Measurements from ENCODE around the gene VAT1L. TPM values are rescaled to one million over a fixed set of nuclear protein-coding genes. Genes with fewer than 3 reads are reported as not detected.

Gene VAT1L
- total and polyA plus RNA-seq, 2 donors (not counting 1 experiment from before 2014, with no cell fraction given) = not detected

DNA sequence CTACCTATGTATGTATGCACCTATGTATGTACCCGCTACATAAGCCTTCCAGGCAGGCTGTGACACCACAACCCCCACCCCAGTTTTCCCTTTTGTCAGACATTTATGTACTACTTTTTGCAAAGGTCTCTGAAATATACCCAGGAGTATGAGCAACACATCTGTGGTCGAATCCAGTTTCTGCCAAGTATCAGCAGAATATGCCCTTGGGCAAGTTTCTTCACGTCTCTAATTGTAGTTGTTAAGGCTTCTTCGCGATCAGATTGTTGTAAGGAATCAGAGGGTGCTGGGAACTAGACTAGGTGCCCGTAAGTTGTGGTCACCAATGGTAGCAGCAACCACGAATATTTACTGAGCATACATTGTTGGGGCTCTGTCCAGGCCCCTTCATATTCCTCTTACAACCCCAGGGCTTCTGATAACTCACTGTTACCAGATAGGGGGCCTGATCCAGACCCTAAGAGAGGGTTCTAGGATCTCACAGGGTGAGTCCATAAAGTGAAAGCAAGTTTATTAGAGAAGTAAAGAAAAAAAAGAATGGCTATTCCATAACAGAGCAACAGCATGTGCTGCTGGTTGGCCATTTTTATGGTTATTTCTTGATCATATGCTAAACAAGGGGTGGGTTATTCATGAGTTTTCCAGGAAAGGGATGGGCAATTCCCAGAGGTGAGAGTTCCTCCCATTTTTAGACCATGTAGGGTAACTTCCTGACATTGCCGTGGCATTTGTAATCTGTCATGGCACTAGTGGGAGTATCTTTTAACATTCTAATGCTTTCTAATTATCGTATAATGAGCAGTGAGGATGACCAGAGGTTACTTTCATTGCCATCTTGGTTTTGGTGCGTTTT, 49.4 kb upstream of the VAT1L start:
- H3K4me3 ChIP-seq (ENCODE audit: control extremely low read depth in 1 of 5, extremely low read depth in 1 of 5, insufficient read depth in 1 of 5, low read depth in 2 of 5, low read length in 4 of 5) = no peak overlapping the region
- H3K27me3 ChIP-seq (replicated peaks in 1 of 4; ENCODE audit: control extremely low read depth in 1 of 4, control insufficient read depth in 3 of 4, insufficient read depth in 4 of 4, low read length in 3 of 4) = no peaks in the 10 kb centered on the region
- no peaks in the 10 kb centered on the region for H3K36me3 ChIP-seq (replicated peaks in 1 of 2; ENCODE audit: control extremely low read depth in 1 of 2, control insufficient read depth in 1 of 2, extremely low read depth in 1 of 2, insufficient read depth in 2 of 2, low read length in 1 of 2)
- POLR2A ChIA-PET = no interaction called here
- H3K27ac ChIP-seq (ENCODE audit: low read length in 2 of 2) = no peak overlapping the region
- intact Hi-C loops (cut with micrococcal nuclease) = no loop called here
- H3K4me2 ChIP-seq (replicated peaks; ENCODE audit: low read depth, low read length, poor library complexity, severe bottlenecking) = no peak overlapping the region
- Mint-ChIP-seq H3K4me3 (no peak overlapping the region), H3K4me1 (peaks cover 22% of the 10 kb centered on the region), H3K9me3 (ENCODE audit: insufficient read depth) (peaks cover 2% of the 10 kb centered on the region), H3K27me3 (no peaks in the 10 kb centered on the region), H3K27ac (no peak overlapping the region)
- no peak overlapping the region for H3K9ac ChIP-seq (ENCODE audit: low read length)
- TF ChIP-seq EZH2 (IDR thresholded peaks at IDR 0.05; ENCODE audit: borderline replicate concordance, insufficient read depth, low read depth, low read length, poor library complexity, severe bottlenecking) = no peak
- TF ChIP-seq, protein P1, sequence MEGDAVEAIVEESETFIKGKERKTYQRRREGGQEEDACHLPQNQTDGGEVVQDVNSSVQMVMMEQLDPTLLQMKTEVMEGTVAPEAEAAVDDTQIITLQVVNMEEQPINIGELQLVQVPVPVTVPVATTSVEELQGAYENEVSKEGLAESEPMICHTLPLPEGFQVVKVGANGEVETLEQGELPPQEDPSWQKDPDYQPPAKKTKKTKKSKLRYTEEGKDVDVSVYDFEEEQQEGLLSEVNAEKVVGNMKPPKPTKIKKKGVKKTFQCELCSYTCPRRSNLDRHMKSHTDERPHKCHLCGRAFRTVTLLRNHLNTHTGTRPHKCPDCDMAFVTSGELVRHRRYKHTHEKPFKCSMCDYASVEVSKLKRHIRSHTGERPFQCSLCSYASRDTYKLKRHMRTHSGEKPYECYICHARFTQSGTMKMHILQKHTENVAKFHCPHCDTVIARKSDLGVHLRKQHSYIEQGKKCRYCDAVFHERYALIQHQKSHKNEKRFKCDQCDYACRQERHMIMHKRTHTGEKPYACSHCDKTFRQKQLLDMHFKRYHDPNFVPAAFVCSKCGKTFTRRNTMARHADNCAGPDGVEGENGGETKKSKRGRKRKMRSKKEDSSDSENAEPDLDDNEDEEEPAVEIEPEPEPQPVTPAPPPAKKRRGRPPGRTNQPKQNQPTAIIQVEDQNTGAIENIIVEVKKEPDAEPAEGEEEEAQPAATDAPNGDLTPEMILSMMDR (IDR thresholded peaks at IDR 0.05) = no peak
- ATAC-seq (ENCODE audit: low read depth) (no peak), DNase-seq (no peak)
- H3K79me2 ChIP-seq (ENCODE audit: control insufficient read depth, insufficient read depth, low read length) = no peaks in the 10 kb centered on the region
- CTCF ChIA-PET = interaction anchor here (0.5 kb wide), 1 partner anchor 283 kb away, joined by 3 read pairs; no protein-coding TSS in a partner anchor
- H4K20me1 ChIP-seq (ENCODE audit: control insufficient read depth, insufficient read depth, low read length, poor library complexity, severe bottlenecking) = no peaks in the 10 kb centered on the region
- peaks cover 0 to 6% (median 4%) of the 10 kb centered on the region in 3 donors for H3K9me3 ChIP-seq (ENCODE audit: control extremely low read depth in 1 of 3, control insufficient read depth in 2 of 3, insufficient read depth in 1 of 3, low read length in 2 of 3)
- peaks cover 25 to 27% of the 10 kb centered on the region in 2 donors for H3K4me1 ChIP-seq (ENCODE audit: control insufficient read depth in 2 of 2, insufficient read depth in 2 of 2, low read length in 2 of 2)
- no peak overlapping the region for H2AFZ ChIP-seq (ENCODE audit: insufficient read depth, low read depth, low read length, poor library complexity, severe bottlenecking)
- WGBS (ENCODE audit: insufficient coverage) = 94% methylated on average over 6 of the region's 10 CpGs

DNA sequence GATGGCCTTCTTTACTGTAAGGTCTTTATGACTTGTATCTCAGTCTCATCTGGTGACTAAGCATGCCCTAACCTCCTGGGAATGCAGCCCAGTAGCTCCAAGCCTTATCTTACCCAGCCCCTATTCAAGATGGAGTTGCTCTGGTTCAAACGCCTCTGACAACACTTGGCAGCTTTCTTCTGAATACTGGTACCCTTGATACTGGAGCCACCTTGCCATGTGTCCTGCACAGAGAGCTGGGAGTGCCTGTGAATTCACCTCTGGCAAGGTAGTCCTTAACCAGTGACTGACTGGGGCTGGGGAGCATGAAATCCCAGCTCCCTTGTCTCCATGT, 48.8 kb upstream of the VAT1L start:
- H3K4me3 Mint-ChIP-seq = no peak overlapping the region
- POLR2A ChIA-PET = no interaction called here
- H3K79me2 ChIP-seq (ENCODE audit: control insufficient read depth, insufficient read depth, low read length) = no peaks in the 10 kb centered on the region
- ATAC-seq (ENCODE audit: low read depth) = no peak
- H3K27ac Mint-ChIP-seq = no peak overlapping the region
- TF ChIP-seq, protein P1 (IDR thresholded peaks at IDR 0.05) = no peak
- no peak for TF ChIP-seq EZH2 (IDR thresholded peaks at IDR 0.05; ENCODE audit: borderline replicate concordance, insufficient read depth, low read depth, low read length, poor library complexity, severe bottlenecking)
- H3K4me1 ChIP-seq (ENCODE audit: control insufficient read depth in 2 of 2, insufficient read depth in 2 of 2, low read length in 2 of 2) = peaks cover 25 to 27% of the 10 kb centered on the region in 2 donors
- H3K4me3 ChIP-seq (ENCODE audit: control extremely low read depth in 1 of 5, extremely low read depth in 1 of 5, insufficient read depth in 1 of 5, low read depth in 2 of 5, low read length in 4 of 5) = no peak overlapping the region
- no peaks in the 10 kb centered on the region for H3K27me3 ChIP-seq (replicated peaks in 1 of 4; ENCODE audit: control extremely low read depth in 1 of 4, control insufficient read depth in 3 of 4, insufficient read depth in 4 of 4, low read length in 3 of 4)
- no peak overlapping the region for H3K4me2 ChIP-seq (replicated peaks; ENCODE audit: low read depth, low read length, poor library complexity, severe bottlenecking)
- CTCF ChIA-PET = no interaction called here
- no peaks in the 10 kb centered on the region for H3K27me3 Mint-ChIP-seq
- H3K9me3 Mint-ChIP-seq (ENCODE audit: insufficient read depth) = peaks cover under 1% of the 10 kb centered on the region
- H2AFZ ChIP-seq (ENCODE audit: insufficient read depth, low read depth, low read length, poor library complexity, severe bottlenecking) = no peak overlapping the region
- H4K20me1 ChIP-seq (ENCODE audit: control insufficient read depth, insufficient read depth, low read length, poor library complexity, severe bottlenecking) = no peaks in the 10 kb centered on the region
- no peak overlapping the region for H3K9ac ChIP-seq (ENCODE audit: low read length)
- H3K4me1 Mint-ChIP-seq = peaks cover 22% of the 10 kb centered on the region
- H3K36me3 ChIP-seq (replicated peaks in 1 of 2; ENCODE audit: control extremely low read depth in 1 of 2, control insufficient read depth in 1 of 2, extremely low read depth in 1 of 2, insufficient read depth in 2 of 2, low read length in 1 of 2) = no peaks in the 10 kb centered on the region
- no peak overlapping the region for H3K27ac ChIP-seq (ENCODE audit: low read length in 2 of 2)
- no peak for DNase-seq
- peaks cover 0 to 3% (median under 1%) of the 10 kb centered on the region in 3 donors for H3K9me3 ChIP-seq (ENCODE audit: control extremely low read depth in 1 of 3, control insufficient read depth in 2 of 3, insufficient read depth in 1 of 3, low read length in 2 of 3)
- 67% methylated on average over 1 of the region's 1 CpG for WGBS (ENCODE audit: insufficient coverage)
- intact Hi-C loops (cut with micrococcal nuclease) = no loop called here

Measured in B cell (primary cell).